Activated effector memory CD4-positive, alpha-beta T cell treated with anti-CD3 and anti-CD28 coated beads, Interleukin-2, amount 50 U/mL, for 16 hours (primary cell): ENCODE results near the gene AKIRIN2.
"Not testable (repeated sequence)": the region's sequence is repeated elsewhere in the genome, so short reads cannot be mapped to it uniquely, and the experiment has no call there.

Experiments used
- DNase-seq: peaks from one replicate; pipeline ENCODE4 v3.0.0-alpha.2; 2020

The AKIRIN2 gene

GRCh38 chr6:87716928-87717614 lies 15.0 kb upstream of the AKIRIN2 start:
- DNase-seq, result no peak

- no peak for DNase-seq
Measured at GRCh38 chr6:87714093-87714842, 12.2 kb upstream of the AKIRIN2 start.

GRCh38 chr6:87712713-87713112 lies 10.7 kb upstream of the AKIRIN2 start:
- DNase-seq, result not testable (repeated sequence)

GRCh38 chr6:87710090-87710489 lies 8.1 kb upstream of the AKIRIN2 start:
- no peak for DNase-seq

- not testable (repeated sequence) for DNase-seq
Measured at GRCh38 chr6:87708581-87709427, 6.8 kb upstream of the AKIRIN2 start.

GRCh38 chr6:87706187-87706966 lies 4.3 kb upstream of the AKIRIN2 start:
- no peak for DNase-seq

- DNase-seq, result peak; percentile 73
Measured at GRCh38 chr6:87705070-87705691, 3.1 kb upstream of the AKIRIN2 start.

GRCh38 chr6:87703039-87703438 lies 1.0 kb upstream of the AKIRIN2 start:
- not testable (repeated sequence) for DNase-seq

GRCh38 chr6:87702589-87702945 lies 534 bp upstream of the AKIRIN2 start:
- no peak for DNase-seq

GRCh38 chr6:87701344-87701675 lies 723 bp downstream of the AKIRIN2 start:
- no peak for DNase-seq

- DNase-seq, result peak; percentile 76
Measured at GRCh38 chr6:87700397-87701343, 1.4 kb downstream of the AKIRIN2 start.

- DNase-seq, result no peak
Measured at GRCh38 chr6:87699576-87699975, 2.5 kb downstream of the AKIRIN2 start.

GRCh38 chr6:87698547-87699006 lies 3.5 kb downstream of the AKIRIN2 start:
- no peak for DNase-seq

GRCh38 chr6:87697581-87698546 lies 4.2 kb downstream of the AKIRIN2 start:
- DNase-seq, result no peak

- not testable (repeated sequence) for DNase-seq
Measured at GRCh38 chr6:87696817-87697216, 5.2 kb downstream of the AKIRIN2 start.

GRCh38 chr6:87692086-87692485 lies 9.9 kb downstream of the AKIRIN2 start:
- DNase-seq, result no peak

GRCh38 chr6:87690441-87690840 lies 11.6 kb downstream of the AKIRIN2 start:
- no peak for DNase-seq

GRCh38 chr6:87687893-87688292 lies 14.1 kb downstream of the AKIRIN2 start:
- DNase-seq, result not testable (repeated sequence)

- DNase-seq, result no peak
Measured at GRCh38 chr6:87687296-87687695, 14.7 kb downstream of the AKIRIN2 start.
